ENCODE data around the gene ABHD14A. TPM values are rescaled to one million over a fixed set of nuclear protein-coding genes. Genes with fewer than 3 reads are reported as not detected.

The ABHD14A gene
- polyA plus RNA-seq, 1 of the 3 experiments (the other 2 are of a cell fraction): 31.5 TPM

DNA sequence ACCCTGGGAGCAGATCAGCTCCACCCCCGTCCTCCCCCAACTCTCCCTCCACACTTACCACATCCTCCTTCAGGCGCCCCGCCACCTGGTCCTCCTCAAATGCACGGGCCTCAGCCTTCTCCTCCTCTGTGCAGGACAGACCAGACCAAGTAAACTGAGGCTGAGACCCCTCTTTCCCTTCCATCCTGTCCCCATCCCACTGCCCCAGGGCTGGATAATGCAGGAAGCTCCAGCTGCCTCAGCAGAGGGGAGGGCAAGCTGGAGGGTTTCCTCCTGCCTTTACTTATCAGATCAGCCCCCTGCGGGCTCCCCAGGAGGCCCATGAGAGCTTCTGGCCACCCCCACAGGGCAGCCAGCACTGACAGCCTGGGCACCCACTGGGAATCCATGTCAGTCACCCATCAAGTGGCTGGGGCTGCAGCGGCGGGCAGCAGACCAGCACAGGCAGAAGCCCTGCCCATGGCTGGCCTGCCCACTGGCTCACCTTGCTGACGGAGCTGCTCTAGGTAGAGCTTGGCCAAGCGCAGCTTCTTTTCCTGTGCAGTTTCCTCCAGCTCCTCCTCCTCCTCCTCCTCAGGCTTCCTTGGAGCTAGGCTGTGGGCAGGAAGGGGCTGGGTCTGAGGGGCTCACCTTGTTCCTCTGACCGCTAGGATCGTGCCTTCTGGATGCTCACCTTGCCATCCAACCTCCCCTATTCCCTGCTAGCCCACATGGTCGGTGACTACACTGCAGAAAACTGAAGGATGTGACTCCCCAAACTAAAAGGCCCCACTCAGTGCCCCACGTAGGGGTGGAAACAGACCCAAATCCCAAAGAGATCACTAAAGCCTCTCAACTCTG, 37.0 kb upstream of the ABHD14A start:
- 0 out of 2 replicates have a peak, but pooled peaks cover 6% of the 10 kb centered on the region for H4K20me1 ChIP-seq (ENCODE audit: insufficient read depth)
- peaks cover 6 to 13% of the 10 kb centered on the region in 2 experiments; a peak in 3 of 4 replicates for H3K4me1 ChIP-seq (ENCODE audit: control insufficient read depth in 1 of 2, insufficient read depth in 2 of 2, low read depth in 1 of 2, low read length in 1 of 2)
- ChIA-PET POLR2A (interaction anchor here (0.9 kb wide), 1 partner anchor 54 kb away, joined by 3 read pairs; no protein-coding TSS in a partner anchor), CTCF (interaction anchor here (1.5 kb wide), 2 partner anchors 45 to 138 kb away, joined by 4 read pairs; no protein-coding TSS in a partner anchor)
- DNase-seq: no peak
- TF ChIP-seq, protein P1, sequence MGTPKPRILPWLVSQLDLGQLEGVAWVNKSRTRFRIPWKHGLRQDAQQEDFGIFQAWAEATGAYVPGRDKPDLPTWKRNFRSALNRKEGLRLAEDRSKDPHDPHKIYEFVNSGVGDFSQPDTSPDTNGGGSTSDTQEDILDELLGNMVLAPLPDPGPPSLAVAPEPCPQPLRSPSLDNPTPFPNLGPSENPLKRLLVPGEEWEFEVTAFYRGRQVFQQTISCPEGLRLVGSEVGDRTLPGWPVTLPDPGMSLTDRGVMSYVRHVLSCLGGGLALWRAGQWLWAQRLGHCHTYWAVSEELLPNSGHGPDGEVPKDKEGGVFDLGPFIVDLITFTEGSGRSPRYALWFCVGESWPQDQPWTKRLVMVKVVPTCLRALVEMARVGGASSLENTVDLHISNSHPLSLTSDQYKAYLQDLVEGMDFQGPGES (IDR thresholded peaks at IDR 0.05; ENCODE audit: low read depth, low read length): no peak
- no peak for TF ChIP-seq YY1 (IDR thresholded peaks at IDR 0.05; ENCODE audit: low read depth)
- no peak for TF ChIP-seq TEAD4 (IDR thresholded peaks at IDR 0.05; ENCODE audit: borderline replicate concordance, insufficient read depth)
- peaks cover 0 to 57% of the 10 kb centered on the region in 2 experiments for H3K36me3 ChIP-seq (replicated peaks in 1 of 2; ENCODE audit: control insufficient read depth in 1 of 2, insufficient read depth in 2 of 2, low read length in 1 of 2)
- no peak overlapping the region for H3K4me2 ChIP-seq
- 87% methylated on average over 10 of the region's 13 CpGs for WGBS (ENCODE audit: low lambda C conversion rate)
- H3K9ac ChIP-seq: no peak overlapping the region
- peaks cover 33% of the 10 kb centered on the region for H3K79me2 ChIP-seq (ENCODE audit: insufficient read depth)
- no peaks in the 10 kb centered on the region for H3K9me2 ChIP-seq
- no peaks in the 10 kb centered on the region for H3K9me3 ChIP-seq
- H3F3A ChIP-seq (replicated peaks; ENCODE audit: insufficient read depth): no peaks in the 10 kb centered on the region
- H2AFZ ChIP-seq (ENCODE audit: low read depth): no peak overlapping the region
- no peak overlapping the region for H3K27ac ChIP-seq (ENCODE audit: low read depth in 2 of 2, low read length in 1 of 2)
- H3K27me3 ChIP-seq (ENCODE audit: insufficient read depth): no peaks in the 10 kb centered on the region
- no peak overlapping the region for H3K4me3 ChIP-seq (ENCODE audit: low read depth in 2 of 2, low read length in 1 of 2)

DNA sequence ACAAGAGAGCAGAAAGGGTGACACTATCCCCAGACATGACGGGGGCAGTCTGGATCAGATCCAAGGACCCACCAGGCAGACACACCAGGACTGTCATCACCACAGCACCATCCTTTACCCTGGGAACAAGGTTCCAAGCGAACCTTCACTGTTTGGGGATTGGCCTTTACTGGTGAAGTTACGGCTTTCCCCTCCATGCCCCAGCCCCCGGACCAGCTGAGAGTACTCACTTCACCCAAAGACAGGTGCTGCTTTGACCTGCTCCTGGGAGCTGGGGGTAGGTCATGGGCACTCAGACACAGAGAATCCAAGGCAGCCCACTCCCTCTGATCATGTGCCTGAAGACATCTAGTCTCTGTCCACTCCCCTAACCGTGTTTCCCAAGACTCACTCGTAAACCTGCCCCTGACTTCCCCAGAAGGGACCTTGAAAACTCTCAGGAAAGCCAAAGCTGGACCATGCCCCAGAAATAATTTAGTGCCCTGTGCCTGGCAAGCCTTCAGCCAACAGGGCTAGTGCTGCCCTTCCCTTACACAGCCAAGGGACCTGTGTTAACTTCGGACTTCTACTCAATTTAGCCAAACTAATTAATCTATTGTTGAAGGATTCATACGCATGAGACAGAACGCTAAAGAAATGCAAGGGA, 36.0 kb upstream of the ABHD14A start:
- no peak for DNase-seq
- TF ChIP-seq GABPA (IDR thresholded peaks at IDR 0.05; ENCODE audit: low read depth): no peak
- TF ChIP-seq GATA2 (CRISPR knock-in tag; IDR thresholded peaks at IDR 0.05): no peak
- no peak for TF ChIP-seq MEF2A (IDR thresholded peaks at IDR 0.05; ENCODE audit: borderline replicate concordance, low read depth)
- TF ChIP-seq, protein P2, sequence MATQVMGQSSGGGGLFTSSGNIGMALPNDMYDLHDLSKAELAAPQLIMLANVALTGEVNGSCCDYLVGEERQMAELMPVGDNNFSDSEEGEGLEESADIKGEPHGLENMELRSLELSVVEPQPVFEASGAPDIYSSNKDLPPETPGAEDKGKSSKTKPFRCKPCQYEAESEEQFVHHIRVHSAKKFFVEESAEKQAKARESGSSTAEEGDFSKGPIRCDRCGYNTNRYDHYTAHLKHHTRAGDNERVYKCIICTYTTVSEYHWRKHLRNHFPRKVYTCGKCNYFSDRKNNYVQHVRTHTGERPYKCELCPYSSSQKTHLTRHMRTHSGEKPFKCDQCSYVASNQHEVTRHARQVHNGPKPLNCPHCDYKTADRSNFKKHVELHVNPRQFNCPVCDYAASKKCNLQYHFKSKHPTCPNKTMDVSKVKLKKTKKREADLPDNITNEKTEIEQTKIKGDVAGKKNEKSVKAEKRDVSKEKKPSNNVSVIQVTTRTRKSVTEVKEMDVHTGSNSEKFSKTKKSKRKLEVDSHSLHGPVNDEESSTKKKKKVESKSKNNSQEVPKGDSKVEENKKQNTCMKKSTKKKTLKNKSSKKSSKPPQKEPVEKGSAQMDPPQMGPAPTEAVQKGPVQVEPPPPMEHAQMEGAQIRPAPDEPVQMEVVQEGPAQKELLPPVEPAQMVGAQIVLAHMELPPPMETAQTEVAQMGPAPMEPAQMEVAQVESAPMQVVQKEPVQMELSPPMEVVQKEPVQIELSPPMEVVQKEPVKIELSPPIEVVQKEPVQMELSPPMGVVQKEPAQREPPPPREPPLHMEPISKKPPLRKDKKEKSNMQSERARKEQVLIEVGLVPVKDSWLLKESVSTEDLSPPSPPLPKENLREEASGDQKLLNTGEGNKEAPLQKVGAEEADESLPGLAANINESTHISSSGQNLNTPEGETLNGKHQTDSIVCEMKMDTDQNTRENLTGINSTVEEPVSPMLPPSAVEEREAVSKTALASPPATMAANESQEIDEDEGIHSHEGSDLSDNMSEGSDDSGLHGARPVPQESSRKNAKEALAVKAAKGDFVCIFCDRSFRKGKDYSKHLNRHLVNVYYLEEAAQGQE (IDR thresholded peaks at IDR 0.05; ENCODE audit: low read depth, low read length): no peak
- no peak for TF ChIP-seq TAF1 (IDR thresholded peaks at IDR 0.05; ENCODE audit: borderline replicate concordance, low read depth, low read length)
- no peak for TF ChIP-seq EP300 (IDR thresholded peaks at IDR 0.05; ENCODE audit: borderline replicate concordance in 1 of 2, low read depth in 1 of 2, low read length in 1 of 2)
- TF ChIP-seq, protein P3, sequence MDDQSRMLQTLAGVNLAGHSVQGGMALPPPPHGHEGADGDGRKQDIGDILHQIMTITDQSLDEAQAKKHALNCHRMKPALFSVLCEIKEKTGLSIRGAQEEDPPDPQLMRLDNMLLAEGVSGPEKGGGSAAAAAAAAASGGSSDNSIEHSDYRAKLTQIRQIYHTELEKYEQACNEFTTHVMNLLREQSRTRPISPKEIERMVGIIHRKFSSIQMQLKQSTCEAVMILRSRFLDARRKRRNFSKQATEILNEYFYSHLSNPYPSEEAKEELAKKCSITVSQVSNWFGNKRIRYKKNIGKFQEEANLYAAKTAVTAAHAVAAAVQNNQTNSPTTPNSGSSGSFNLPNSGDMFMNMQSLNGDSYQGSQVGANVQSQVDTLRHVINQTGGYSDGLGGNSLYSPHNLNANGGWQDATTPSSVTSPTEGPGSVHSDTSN (IDR thresholded peaks at IDR 0.05): no peak
- no peak overlapping the region for H2AFZ ChIP-seq (ENCODE audit: low read depth)
- H3K4me3 ChIP-seq (ENCODE audit: low read depth in 2 of 2, low read length in 1 of 2): no peak overlapping the region
- H3K36me3 ChIP-seq (replicated peaks in 1 of 2; ENCODE audit: control insufficient read depth in 1 of 2, insufficient read depth in 2 of 2, low read length in 1 of 2): peaks cover 0 to 49% of the 10 kb centered on the region in 2 experiments
- H3K27ac ChIP-seq (ENCODE audit: low read depth in 2 of 2, low read length in 1 of 2): no peak overlapping the region
- H4K20me1 ChIP-seq (ENCODE audit: insufficient read depth): 0 out of 2 replicates have a peak, but pooled peaks cover 6% of the 10 kb centered on the region
- H3K4me2 ChIP-seq: no peak overlapping the region
- H3K4me1 ChIP-seq (ENCODE audit: control insufficient read depth in 1 of 2, insufficient read depth in 2 of 2, low read depth in 1 of 2, low read length in 1 of 2): peaks cover 11 to 18% of the 10 kb centered on the region in 2 experiments; a peak in 3 of 4 replicates
- no peaks in the 10 kb centered on the region for H3K9me2 ChIP-seq
- ChIA-PET CTCF (interaction anchor here (1.5 kb wide), 1 partner anchor 44 kb away, joined by 4 read pairs; no protein-coding TSS in a partner anchor), POLR2A (no interaction called here)
- no peaks in the 10 kb centered on the region for H3K27me3 ChIP-seq (ENCODE audit: insufficient read depth)
- H3K9ac ChIP-seq: no peak overlapping the region
- H3F3A ChIP-seq (replicated peaks; ENCODE audit: insufficient read depth): no peaks in the 10 kb centered on the region
- peaks cover 33% of the 10 kb centered on the region for H3K79me2 ChIP-seq (ENCODE audit: insufficient read depth)
- H3K9me3 ChIP-seq: no peaks in the 10 kb centered on the region
- WGBS (ENCODE audit: low lambda C conversion rate): 86% methylated on average over 9 of the region's 9 CpGs

All from SK-N-SH (cell line).